ENCODE data around the gene UBAC2.

The UBAC2 gene

GRCh38 chr13:99398916-99399622 lies 198.4 kb downstream of the UBAC2 start:
- TF ChIP-seq CTCF (conservative IDR thresholded peaks at IDR 0.05; ENCODE audit: low read length) = no peak
- no peak for DNase-seq (ENCODE audit: low read depth)
- H3K4me3 ChIP-seq (ENCODE audit: low read length) = no peak overlapping the region

GRCh38 chr13:99399623-99399974 lies 198.9 kb downstream of the UBAC2 start:
- no peak for TF ChIP-seq CTCF (conservative IDR thresholded peaks at IDR 0.05; ENCODE audit: low read length)
- H3K4me3 ChIP-seq (ENCODE audit: low read length) = no peak overlapping the region
- DNase-seq (ENCODE audit: low read depth) = no peak

DNA sequence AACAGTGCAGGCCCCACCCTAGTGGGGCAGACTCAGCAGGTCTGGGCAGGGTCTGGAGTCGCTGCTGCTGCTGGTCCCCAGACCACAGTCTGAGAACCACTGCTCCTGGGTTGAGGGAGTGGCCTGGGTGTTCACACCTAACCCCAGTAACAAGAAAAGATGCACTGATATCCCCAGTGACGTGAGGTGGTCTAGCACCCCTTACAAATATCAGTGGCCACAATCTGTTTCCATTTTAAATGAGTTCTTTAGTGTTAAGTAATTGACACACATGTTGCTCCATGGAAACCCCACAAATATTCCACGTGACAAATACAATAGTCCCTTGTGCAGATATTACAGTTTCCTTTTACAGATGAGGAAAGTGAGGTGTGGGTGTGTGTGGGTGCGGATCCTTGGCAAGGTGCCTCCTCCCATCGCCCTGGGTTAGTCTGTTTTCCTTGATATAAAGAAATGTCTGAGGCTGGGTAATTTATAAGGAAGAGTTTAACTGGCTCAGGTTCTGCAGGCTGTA lies 202.9 kb downstream of the UBAC2 start:
- DNase-seq (ENCODE audit: low read depth) = no peak
- H3K4me3 ChIP-seq (ENCODE audit: low read length) = no peak overlapping the region
- no peak for TF ChIP-seq CTCF (conservative IDR thresholded peaks at IDR 0.05; ENCODE audit: low read length)

DNA sequence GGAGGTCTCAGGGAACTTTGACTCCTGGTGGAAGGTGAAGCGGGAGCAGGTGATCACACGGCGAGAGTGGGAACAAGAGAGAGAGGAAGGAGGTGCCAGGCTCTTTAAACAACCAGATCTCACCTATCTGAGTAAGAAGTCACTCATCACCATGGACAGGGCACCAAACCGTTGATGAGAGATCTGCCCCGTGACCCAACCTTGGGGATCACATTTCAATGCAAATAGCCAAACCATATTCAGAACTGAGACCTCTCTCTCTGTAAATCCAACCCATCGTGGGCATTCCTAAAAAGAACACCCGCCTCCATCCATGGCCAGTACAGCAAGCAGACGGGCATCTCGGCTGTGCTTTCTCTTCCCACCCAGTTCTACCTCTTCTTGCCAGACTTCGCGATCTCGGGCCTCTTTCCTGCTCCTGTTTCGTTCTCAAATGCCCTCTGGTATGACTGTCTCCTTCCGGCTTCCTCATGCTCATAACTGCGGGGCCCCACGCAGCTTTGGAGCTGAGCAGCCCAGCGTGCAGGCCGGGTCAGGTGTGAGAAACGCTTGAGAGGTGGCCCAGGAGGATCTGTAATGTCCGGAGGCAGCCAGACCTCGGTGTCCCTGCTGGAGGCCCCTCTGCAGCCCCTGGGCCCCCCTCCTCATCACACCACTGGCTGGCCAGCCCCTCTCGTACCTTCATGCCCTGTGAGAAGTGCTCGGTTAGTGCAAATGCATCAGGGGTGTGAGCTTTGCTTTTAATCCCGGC lies 203.5 kb downstream of the UBAC2 start:
- no peak for DNase-seq (ENCODE audit: low read depth)
- TF ChIP-seq CTCF (conservative IDR thresholded peaks at IDR 0.05; ENCODE audit: low read length) = no peak
- no peak overlapping the region for H3K4me3 ChIP-seq (ENCODE audit: low read length)

- no peak overlapping the region for H3K4me3 ChIP-seq (ENCODE audit: low read length)
- no peak for DNase-seq (ENCODE audit: low read depth)
- no peak for TF ChIP-seq CTCF (conservative IDR thresholded peaks at IDR 0.05; ENCODE audit: low read length)
Observed at GRCh38 chr13:99405966-99406365, 205.3 kb downstream of the UBAC2 start.

- no peak for TF ChIP-seq CTCF (conservative IDR thresholded peaks at IDR 0.05; ENCODE audit: low read length)
- H3K4me3 ChIP-seq (ENCODE audit: low read length) = no peak overlapping the region
- DNase-seq (ENCODE audit: low read depth) = no peak
Observed at GRCh38 chr13:99406799-99407201, 206.1 kb downstream of the UBAC2 start.

All from AG10803 (cell line).